COLO829 (cell line): ENCODE measurements around the gene KLHL2.
"Not testable (repeated sequence)": the region's sequence is repeated elsewhere in the genome, so short reads cannot be mapped to it uniquely, and the experiment has no call there.

ENCODE experiments used
- DNase-seq: peaks from one replicate; pipeline ENCODE4 v3.0.0; 2012; ENCODE audit warnings: low spot score

KLHL2 gene

DNA sequence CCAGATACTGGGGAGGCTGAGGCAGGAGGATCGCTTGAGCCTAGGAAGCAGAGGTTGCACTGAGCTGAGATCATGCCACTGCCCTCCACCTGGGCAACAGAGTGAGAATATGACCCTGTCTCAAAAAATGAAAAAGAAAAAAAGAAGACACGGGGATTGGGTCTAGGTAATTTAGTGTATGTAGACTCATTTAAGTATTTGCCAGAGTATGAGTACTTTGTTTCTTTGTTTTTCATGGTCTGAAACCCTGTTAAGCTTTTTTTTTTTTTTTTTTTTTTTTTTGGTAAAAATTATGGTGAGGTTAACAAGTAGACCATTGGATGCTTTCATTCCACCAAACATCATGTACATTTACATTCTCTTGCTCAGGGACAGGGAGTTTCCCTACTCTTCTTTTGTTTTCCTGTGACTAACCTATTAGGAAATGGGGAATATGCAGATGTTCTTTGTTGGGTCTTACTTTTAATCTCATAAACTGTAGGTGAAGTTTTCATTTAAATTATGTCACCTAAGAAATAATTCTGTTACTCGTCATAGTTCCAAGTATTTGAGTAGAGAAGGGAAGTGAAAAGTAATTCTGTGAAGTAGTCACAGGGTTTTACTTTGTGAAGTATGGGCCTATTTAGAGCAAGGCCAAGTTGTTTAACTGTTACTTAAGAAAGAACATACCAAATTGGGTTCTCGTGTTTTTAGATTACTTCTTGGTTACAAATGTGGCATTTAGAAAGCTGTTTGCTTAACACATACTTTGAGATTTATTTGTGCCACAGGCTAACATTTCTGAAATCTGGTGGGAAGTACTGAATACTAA is 25.5 kb downstream of the KLHL2 start:
- DNase-seq: not testable (repeated sequence)

DNA sequence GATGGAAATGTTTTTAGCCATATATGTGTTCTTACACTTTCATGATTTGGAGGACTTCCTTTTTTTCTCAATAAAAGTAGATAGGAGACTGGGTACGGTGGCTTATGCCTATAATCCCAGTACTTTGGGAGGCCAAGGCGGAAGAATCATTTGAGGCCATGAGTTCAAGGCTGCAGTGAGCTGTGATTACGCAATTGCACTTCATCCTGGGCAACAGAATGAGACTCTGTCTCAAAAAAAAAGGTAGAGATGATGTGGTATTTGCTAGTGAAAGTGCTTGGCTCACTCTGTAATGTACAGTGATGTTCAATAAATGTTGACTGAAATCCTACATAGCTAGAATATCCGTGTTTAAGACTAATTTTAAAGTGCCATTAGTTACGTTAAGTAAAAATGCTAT is 27.4 kb downstream of the KLHL2 start:
- no peak for DNase-seq

DNA sequence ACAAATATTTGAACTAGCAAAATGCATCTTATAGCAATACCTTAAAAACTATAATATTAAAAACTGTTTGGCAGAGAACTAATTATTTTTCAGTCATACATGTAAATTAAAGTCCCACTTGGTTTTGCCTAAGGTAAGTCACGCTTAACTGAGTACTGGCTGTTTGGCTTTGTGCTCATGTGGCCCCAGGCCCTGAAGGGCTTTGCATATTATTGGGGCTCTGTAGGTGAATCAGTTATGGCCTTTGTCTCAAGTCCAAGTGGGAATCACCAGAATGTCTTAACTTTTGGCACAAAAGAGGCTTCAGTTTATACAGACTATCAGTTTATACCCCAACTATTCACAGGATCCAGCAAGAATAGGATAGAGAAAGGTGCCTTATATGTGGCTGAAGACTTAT is 29.5 kb downstream of the KLHL2 start:
- not testable (repeated sequence) for DNase-seq

DNA sequence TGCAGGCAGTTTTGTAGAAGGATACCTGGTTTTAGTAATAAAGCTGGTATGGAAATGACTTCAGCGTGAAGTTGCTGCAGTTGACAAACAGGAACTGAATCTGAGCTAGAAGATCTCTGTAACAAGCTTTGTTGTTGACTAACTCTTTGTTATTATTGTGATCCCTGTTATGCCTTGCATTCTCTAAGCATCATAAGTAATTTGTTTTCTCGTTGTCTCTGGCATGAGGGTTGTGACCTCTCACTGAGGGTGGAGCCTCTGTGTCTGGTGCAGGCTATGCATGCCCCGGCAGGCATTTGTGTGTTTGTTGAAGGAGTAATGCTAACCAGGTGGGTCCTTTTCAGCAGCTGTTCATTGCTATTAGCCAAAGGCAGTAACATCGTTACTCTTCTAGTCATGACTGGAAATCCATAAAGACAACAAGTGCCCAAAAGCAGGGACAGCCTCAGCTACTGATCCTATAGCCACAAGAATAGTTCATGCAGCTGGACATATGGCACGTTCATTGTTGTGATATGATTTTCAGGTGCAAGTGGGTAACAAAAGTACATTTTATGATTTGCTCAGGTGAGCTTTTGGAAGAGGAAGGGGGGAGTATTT is 30.8 kb downstream of the KLHL2 start:
- DNase-seq: not testable (repeated sequence)

DNA sequence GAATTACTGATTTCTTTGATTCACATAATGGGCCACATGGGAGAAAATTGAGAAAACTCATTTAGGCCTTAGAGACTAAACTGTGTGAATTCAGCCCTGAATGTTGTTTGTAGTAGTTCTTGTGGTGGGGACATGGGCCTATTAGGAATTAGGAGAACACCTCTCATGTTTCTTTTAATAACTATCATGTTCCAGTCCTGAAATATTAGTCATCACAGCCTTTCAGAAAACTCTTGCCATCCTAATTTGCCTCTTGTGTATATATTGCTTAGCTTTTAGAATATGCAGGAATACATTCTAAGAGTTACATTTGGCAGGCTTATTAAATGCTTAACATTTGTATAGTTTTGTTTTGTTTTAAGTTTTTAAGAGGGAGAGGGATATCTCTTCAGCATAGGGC is 33.4 kb downstream of the KLHL2 start:
- DNase-seq: not testable (repeated sequence)

DNA sequence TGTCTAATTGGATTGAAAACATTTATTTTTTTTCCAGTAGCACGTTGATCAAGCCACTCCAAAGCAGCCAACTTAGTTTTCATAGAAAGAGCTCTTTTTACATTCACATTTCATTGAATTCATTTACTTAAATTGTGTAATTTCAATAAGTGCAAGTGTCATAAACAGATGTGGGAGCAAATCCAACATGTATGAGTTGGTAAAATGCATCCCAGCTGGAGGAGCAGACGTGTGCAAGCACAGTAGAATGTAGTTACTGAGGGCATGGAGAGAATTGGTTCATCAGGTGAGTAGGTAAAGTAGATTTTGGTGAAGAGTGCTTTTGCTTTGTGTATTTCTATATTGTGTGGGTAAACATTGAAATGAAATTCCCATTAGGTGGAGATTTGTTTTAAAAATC is 36.8 kb downstream of the KLHL2 start:
- not testable (repeated sequence) for DNase-seq

DNA sequence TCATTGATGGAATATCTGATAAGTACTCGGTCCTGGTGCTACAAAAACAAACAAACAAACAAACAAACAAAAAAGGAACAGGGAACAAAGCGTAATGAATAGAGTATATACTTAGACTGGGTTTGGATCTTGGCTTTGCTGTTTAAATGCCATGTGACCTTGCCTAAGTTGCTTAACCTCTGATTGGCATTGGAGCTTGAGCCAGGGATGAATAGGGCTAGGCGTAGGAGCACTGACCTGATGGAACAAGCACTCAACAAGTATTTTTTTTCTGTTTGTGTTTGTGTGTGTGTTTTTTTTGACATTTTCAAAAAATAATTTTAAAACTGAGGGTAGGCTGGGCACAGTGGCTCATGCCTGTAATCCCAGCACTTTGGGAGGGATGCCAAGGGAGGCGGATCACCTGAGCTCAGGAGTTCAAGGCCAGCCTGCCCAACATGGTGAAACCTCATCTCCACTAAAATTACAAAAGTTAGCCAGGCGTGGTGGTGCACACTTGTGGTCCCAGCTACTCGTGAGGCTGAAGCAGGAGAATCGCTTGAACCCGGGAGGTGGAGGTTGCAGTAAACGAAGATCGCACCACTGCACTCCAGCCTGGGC is 37.3 kb downstream of the KLHL2 start:
- DNase-seq: not testable (repeated sequence)

DNA sequence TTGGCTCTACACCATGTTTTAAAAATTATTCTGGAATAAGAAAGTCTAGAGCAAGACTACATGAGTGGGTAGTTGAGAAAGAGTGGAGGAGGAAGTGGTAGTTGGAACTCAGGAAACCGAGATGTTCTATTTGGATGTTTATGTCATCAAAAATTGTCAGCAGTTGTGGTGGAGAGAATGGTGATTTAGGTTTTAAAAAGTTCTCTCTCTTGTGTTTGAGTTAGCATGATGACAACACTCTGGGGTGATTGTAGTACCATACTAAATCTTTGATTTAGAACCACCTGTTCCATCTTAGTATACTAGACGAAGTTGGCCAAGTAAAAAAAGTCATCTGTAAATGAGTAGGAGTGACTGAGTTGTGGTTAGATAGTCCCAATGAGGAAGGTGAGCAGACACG is 40.7 kb downstream of the KLHL2 start:
- no peak for DNase-seq

DNA sequence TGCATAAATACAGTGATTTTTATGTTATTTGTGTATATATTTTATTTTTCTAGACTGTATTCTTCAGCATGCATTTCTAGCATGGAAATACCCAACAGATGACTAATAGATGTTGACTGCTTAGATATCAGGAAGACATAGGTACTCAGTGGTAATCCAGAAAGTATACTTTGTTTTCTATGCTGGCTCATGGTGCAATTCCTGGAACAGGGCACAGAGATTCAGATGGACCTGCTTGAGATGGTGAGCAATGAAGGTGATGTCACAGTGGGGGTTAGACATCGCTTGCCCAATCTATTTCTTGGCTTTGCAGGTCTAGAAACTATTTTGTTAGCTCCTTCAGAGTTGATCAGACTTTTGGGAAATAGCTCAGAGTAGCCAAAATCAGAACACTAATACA is 41.5 kb downstream of the KLHL2 start:
- DNase-seq: not testable (repeated sequence)

DNA sequence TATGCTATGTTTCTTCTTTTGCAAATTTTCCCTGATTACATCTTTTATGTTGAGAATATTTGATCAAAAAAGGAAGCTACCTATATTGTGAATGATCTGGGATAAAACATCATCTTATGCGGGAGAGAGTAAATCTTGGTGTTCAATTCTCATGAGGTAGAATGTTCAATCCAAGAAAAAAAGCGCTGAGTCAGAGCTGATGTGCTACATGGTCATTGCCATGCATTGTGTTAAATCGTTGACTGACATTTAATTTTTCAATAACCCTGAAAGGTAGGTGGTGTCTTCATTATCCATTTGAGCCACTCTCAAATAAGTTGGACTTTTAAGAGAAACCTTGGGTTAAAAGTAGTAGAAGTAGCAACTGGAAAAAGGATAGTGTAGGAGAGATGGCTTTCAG is 47.4 kb downstream of the KLHL2 start:
- not testable (repeated sequence) for DNase-seq

DNA sequence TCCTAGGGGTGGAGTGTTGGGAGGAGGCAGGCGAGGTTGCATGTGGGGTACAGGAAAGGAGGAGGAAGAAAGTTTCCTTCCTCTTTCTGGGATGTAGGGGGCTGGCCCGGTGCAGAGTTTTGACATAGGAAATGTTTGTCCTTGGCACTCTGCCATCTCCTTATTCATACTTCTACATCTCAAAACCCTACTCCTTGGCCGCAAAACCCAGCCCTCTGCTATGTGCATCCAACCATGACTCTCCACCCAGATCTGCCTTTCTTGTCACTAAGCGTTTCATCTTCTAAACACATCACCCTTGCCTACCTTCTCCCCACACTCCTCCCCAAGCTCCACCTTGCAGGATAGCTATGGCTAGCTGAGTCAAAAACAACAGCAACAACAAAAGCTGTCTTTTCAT is 48.1 kb downstream of the KLHL2 start:
- DNase-seq: not testable (repeated sequence)

DNA sequence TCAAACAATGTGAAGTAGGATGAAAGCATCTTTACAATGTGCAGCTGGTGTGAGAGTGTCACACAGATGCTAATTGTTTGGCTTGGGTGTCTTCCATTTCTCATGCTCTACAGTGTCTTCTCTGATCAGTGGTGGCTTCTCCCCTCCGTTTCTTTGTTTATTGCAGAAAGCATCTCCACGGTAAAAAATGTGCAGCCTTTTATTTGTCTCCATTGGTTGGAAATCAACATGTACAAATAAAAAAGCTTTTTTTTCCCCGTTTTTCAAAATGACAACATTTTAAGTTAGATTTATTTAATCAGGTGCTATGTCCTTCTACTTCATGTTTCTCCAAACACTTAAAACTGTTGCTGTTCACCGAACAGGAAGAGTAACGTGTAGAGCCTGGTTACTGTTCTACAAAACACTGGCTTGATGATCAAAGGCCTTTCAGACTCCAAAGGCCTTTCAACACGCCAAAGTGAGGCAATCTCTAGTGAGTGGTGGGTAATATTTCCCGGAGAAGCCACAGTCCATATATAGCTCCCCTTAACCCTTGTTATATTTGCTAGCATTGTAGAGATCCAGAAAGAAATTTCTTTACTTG is 48.8 kb downstream of the KLHL2 start:
- not testable (repeated sequence) for DNase-seq

DNA sequence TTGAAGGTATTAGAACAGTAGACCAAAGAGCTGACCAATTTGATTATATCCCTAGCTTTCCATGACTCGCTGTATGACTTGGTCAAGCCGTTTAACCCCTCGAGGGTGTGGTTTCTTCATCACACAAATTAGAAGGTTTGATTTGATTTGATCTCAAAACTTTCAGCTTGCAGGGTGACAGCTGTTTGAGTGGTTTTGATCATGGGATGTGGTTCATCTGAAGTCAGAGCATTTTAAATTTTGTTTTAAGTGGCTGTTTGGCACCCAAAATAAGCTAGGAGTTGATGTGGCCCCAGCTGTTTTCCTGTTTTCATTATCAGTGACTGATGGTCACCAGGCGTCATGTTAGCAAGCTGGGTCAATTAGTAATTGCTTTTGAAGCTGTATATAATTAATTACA is 52.4 kb downstream of the KLHL2 start:
- DNase-seq: not testable (repeated sequence)

DNA sequence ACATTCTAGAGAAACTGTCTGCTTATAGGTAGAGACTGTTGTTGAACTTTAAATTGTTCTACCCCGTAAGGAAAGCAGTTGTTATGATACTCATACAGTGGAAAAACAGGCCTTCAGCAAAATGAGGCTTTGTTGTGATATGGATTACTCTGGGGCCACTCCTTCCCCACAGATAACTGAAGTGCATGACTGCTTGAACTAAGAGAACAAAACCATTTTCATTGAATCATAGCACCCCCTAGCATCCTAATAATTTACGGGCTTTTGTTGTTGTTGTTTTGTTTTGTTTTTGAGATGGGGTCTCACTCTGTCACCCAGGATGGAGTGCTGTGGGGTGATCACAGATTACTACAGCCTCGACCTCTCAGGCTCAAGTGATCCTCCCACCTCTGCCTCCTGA is 54.9 kb downstream of the KLHL2 start:
- not testable (repeated sequence) for DNase-seq

DNA sequence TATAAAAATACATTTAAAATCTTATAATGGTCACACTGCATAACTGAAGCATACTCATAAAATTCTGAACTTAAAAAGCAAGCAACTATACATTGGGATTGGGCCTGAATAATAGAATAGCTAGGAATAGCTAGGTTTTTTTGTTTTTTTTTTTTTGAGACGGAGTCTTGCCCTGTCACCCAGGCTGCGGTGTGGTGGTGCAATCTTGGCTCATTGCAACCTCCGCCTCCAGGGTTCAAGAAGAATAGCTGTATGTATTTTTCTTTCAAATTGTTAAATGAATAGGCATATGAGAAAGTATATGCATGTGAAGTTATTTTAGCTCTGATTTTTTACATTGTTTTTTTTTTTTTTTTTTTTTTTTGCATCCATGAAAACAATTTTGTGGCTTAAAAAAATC is 56.1 kb downstream of the KLHL2 start:
- DNase-seq: not testable (repeated sequence)

DNA sequence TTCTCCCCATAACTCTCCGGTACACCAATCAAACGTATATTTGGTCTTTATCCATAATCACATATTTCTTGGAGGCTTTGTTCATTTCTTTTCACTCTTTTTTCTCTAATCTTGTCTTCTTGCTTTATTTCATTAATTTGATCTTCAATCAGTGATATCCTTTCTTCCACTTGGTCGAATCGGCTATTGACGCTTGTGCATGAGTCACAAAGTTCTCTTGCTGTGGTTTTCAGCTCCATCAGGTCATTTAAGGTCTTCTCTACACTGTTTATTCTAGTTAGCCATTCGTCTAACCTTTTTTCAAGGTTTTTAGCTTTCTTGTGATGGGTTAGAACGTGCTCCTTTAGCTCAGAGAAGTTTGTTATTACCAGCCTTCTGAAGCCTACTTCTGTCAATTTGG is 62.6 kb downstream of the KLHL2 start:
- DNase-seq: not testable (repeated sequence)

DNA sequence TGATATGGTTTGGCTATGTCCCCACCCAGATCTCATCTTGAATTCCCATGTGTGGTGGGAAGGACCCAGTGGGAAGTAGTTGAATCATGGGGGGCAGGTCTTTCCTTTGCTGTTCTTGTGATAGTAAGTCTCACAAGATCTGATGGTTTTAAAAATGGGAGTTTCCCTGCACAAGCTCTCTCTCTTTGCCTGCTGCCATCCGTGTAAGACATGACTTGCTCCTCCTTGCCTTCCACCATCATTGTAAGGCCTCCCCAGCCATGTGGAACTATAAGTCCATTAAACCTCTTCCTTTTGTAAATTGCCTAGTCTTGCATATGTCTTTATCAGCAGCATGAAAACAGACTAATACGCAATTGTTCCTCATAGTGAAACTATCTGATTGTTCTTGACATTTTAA is 66.1 kb downstream of the KLHL2 start:
- not testable (repeated sequence) for DNase-seq

DNA sequence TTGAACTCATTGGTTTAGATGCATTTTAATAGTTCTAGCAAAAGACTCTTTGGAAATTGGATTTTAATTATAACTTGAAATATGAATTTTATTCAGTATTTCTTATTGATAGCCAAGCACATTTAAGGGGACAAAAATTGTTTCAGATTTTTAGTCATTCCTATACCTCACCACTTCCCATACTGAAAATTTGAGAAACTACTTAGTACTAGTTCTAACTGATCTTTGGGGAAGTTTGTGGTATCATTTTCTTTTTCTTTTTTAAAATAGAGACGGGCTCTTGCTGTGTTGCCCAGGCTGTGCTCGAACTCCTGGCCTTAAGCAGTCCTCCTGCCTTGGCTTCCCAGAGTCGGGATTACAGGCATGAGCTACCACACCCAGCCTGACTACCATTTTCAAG is 68.0 kb downstream of the KLHL2 start:
- not testable (repeated sequence) for DNase-seq

DNA sequence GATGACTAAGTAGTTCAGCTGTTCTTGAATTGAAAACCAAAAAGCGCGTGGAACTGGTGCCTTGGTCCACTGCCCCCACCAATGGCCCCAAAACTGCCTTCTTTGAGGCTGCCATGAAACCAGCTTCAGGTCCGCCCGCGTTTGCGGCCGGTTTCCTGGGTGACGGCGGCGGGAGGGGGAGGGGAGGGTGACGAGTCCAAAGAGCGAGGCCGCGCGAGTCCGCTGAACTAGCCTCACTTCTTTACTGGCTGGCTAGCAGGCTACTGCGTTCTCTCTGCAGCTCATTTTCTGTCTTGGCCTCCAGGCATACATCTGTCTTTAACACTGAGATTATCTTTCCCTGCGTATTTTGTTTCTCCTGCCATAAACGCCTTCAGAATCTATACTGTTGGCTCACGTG is 72.2 kb downstream of the KLHL2 start:
- not testable (repeated sequence) for DNase-seq

DNA sequence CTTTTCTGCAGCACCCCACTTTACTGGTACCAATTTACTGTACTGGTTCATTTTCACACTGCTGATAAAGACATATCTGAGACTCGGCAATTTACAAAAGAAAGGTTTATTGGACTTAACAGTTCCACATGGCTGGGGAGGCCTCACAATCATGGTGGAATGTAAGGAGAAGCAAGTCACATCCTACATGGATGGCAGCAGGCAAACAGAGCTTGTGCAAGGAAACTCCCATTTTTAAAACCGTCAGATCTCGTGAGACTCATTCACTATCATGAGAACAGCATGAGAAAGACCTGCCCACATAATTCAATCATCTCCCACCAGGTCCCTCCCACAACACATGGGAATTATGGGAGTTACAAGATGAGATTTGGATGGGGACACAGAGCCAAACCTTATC is 77.3 kb downstream of the KLHL2 start:
- not testable (repeated sequence) for DNase-seq

DNA sequence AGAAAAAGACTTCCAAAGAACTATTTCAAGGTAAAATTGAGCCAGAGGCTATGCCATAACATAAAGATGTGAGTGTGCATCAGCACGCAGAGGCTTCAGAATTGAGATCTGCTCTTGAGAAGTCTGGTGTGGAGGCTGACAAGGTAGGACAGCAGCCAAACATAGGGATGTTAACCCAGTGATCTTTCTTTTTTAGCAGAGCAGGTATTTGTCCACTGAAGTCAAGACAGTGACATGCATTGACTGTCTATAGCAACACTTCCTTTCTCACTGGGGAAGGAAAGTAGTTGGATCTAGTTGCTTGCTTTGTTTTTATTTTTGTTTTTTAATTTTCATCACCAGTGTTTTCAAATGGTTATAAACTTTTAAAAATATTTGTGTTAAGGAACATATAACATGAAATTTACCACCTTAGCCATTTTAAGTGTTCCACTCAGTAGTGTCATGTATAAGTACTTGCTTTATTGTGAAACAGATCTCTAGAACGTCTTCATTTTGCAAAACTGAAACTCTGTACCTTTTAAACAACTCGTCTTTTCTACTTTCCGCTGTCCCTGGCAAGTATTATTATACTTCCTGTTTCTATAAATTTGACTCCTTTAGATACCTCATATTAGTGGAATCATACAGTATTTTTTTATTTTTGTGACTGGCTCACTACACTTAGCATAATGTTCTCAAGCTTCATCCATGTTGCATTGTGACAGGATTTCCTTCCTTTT is 79.4 kb downstream of the KLHL2 start:
- DNase-seq: not testable (repeated sequence)

DNA sequence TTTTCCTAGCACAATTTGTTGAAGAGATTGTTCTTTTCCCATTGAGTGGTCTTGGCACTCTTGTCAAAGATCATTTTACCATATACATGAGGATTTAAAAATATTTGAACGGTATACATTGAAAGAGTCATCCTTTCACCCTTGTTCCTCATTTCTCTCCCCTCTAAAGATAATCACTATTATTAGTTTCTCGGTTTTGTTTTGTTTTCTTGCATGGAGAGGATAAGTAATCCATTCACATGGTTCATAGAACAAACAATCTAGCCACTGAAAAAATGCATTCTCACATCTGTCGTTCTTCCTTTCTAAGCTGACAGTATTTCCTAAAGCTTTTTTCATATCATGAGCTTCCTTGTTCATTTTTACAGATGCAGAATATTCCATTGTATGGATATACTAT is 80.9 kb downstream of the KLHL2 start:
- DNase-seq: no peak
